ENCODE data around the gene ADAMTSL1. TPM values are rescaled to one million over a fixed set of nuclear protein-coding genes. Genes with fewer than 3 reads are reported as not detected.

ADAMTSL1 gene
- total and polyA plus RNA-seq, 2 experiments from 2014 or later, result 2.3 to 5.0 TPM

GRCh38 chr9:18516514-18516913 lies 42.6 kb downstream of the ADAMTSL1 start:
- no peak overlapping the region for H3K27ac Mint-ChIP-seq
- peaks cover 2% of the 10 kb centered on the region; the same call in 2 of the 3 replicates for H3K9me3 Mint-ChIP-seq
- H3K4me1 ChIP-seq (ENCODE audit: insufficient read depth), result no peaks in the 10 kb centered on the region

More at GRCh38 chr9:18516514-18516913, 42.6 kb downstream of the ADAMTSL1 start:
- Histone ChIP-seq H2AFZ (no peak overlapping the region), H3K9me2 (ENCODE audit: insufficient read depth) (no peaks in the 10 kb centered on the region), H3F3A (replicated peaks; ENCODE audit: low read depth) (no peaks in the 10 kb centered on the region), H3K4me2 (no peak overlapping the region), H3K27ac (ENCODE audit: low read depth) (no peak overlapping the region), H3K36me3 (ENCODE audit: insufficient read depth) (no peaks in the 10 kb centered on the region), H3K79me2 (replicated peaks; ENCODE audit: insufficient read depth) (no peaks in the 10 kb centered on the region), H4K20me1 (replicated peaks; ENCODE audit: insufficient read depth) (no peaks in the 10 kb centered on the region), H3K27me3 (ENCODE audit: insufficient read depth) (no peaks in the 10 kb centered on the region), H3K4me3 (no peak overlapping the region)
- TF ChIP-seq ETS1 (IDR thresholded peaks at IDR 0.05) (no peak), EZH2 (IDR thresholded peaks at IDR 0.05; ENCODE audit: low read depth, unreplicated experiment) (no peak), ZNF462 (CRISPR knock-in tag; IDR thresholded peaks at IDR 0.05) (no peak)
- Mint-ChIP-seq H3K27me3 (ENCODE audit: insufficient read depth, low read depth, poor library complexity) (peaks cover 3% of the 10 kb centered on the region), H3K36me3 (ENCODE audit: low read depth) (no peaks in the 10 kb centered on the region), H3K4me1 (no peaks in the 10 kb centered on the region), H3K4me3 (no peak overlapping the region)
- DNase-seq (ENCODE audit: low spot score) (no peak), ATAC-seq (no peak)
